OCI-LY3 (cell line): ENCODE results near the gene GRID1.

Experiments
- H2AFZ ChIP-seq: fragments of 200-600, 300-600 bp; shearing (Covaris generic); 2 replicates; pipeline ENCODE4 v1.6.0; 2014; ENCODE audit warnings: antibody characterized with exemption, low read depth, low read length
- H3K27ac ChIP-seq: fragments of 200-600, 300-600 bp; sonication (generic); 2 replicates; pipeline ENCODE4 v1.5.1; 2014; ENCODE audit warnings: mild to moderate bottlenecking, low read length, moderate library complexity, mixed read lengths
- H3K27me3 ChIP-seq: fragments of 200-600, 300-600 bp; sonication (generic); 2 replicates; pipeline ENCODE4 v1.6.1; 2014; ENCODE audit warnings: low read depth, low read length, mixed read lengths
- H3K36me3 ChIP-seq: fragments of 200-600, 300-600 bp; sonication (generic); replicated peaks from 2 replicates; pipeline ENCODE3; 2014; ENCODE audit warnings: low read depth, low read length, mixed read lengths
- H3K4me1 ChIP-seq: fragments of 300-600, 200-600 bp; sonication (generic); 2 replicates; pipeline ENCODE4 v1.6.1; 2014; ENCODE audit warnings: low read length, mixed read lengths
- H3K4me2 ChIP-seq: fragments of 200-600, 300-600 bp; sonication (generic); 2 replicates; pipeline ENCODE4 v1.6.1; 2014; ENCODE audit warnings: low read length, mixed read lengths
- H3K4me3 ChIP-seq: fragments of 300-600, 200-600 bp; sonication (generic); 2 replicates; pipeline ENCODE4 v1.5.1; 2014; ENCODE audit warnings: antibody characterized with exemption, mild to moderate bottlenecking, low read length, moderate library complexity
- H3K79me2 ChIP-seq: fragments of 300-600, 200-600 bp; shearing (Covaris generic); 2 replicates; pipeline ENCODE4 v1.6.1; 2014; ENCODE audit warnings: mild to moderate bottlenecking, low read length, mixed read lengths
- H3K9ac ChIP-seq: fragments of 300-600, 200-600 bp; shearing (Covaris generic); 2 replicates; pipeline ENCODE4 v1.6.0; 2014; ENCODE audit warnings: mild to moderate bottlenecking, low read length, moderate library complexity
- H3K9me3 ChIP-seq: fragments of 200-600, 300-600 bp; shearing (Covaris generic); 2 replicates; pipeline ENCODE4 v1.6.1; 2014; ENCODE audit warnings: low read length, mixed read lengths; ENCODE audit not compliant: insufficient read depth
- H4K20me1 ChIP-seq: fragments of 200-600, 300-600 bp; sonication (generic); 2 replicates; pipeline ENCODE4 v1.6.1; 2016; ENCODE audit warnings: low read length, mixed read lengths; ENCODE audit not compliant: insufficient read depth
- EZH2phosphoT487 ChIP-seq: fragments of 200-600 bp; shearing (Covaris generic); IDR thresholded peaks from 2 replicates; pipeline ENCODE4 v1.6.1; 2018; ENCODE audit warnings: antibody characterized with exemption, mixed run types, low read depth
- TF ChIP-seq, protein P1 (sequence below): fragments of 200-600, 300-600 bp; sonication (generic); IDR thresholded peaks from 2 replicates; pipeline ENCODE4 v1.5.1; 2014; ENCODE audit warnings: antibody characterized with exemption, low read length, low read depth

The GRID1 gene

DNA sequence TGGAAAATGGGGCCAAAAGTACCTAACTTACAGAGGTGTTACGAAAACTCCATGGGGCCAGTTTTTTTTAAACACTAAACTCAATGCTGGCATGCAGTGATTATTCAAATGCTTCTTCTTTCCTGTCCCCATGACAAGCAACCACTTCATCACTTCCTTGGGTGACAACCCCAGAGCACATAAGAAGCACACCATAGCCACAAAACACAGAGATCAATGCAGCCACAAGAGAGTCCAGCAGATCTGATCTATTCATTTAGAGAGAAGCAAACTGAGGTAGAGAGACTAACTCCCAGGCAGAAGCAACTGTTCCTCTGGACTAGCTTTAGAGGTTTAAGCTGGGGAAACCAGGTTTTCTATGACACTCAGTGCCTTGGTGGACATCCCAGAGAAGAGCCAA is 180.0 kb downstream of the GRID1 start:
- TF ChIP-seq EZH2phosphoT487: no peak
- TF ChIP-seq, protein P1, sequence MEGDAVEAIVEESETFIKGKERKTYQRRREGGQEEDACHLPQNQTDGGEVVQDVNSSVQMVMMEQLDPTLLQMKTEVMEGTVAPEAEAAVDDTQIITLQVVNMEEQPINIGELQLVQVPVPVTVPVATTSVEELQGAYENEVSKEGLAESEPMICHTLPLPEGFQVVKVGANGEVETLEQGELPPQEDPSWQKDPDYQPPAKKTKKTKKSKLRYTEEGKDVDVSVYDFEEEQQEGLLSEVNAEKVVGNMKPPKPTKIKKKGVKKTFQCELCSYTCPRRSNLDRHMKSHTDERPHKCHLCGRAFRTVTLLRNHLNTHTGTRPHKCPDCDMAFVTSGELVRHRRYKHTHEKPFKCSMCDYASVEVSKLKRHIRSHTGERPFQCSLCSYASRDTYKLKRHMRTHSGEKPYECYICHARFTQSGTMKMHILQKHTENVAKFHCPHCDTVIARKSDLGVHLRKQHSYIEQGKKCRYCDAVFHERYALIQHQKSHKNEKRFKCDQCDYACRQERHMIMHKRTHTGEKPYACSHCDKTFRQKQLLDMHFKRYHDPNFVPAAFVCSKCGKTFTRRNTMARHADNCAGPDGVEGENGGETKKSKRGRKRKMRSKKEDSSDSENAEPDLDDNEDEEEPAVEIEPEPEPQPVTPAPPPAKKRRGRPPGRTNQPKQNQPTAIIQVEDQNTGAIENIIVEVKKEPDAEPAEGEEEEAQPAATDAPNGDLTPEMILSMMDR: no peak
- peaks cover 10% of the 10 kb centered on the region; the same call in 1 of the 2 replicates for H3K27me3 ChIP-seq
- no peaks in the 10 kb centered on the region for H3K4me1 ChIP-seq
- no peak overlapping the region for H3K27ac ChIP-seq
- no peak overlapping the region for H3K4me3 ChIP-seq
- no peaks in the 10 kb centered on the region for H4K20me1 ChIP-seq
- no peaks in the 10 kb centered on the region for H3K36me3 ChIP-seq
- H3K9ac ChIP-seq: no peak overlapping the region
- no peaks in the 10 kb centered on the region for H3K9me3 ChIP-seq
- no peak overlapping the region for H2AFZ ChIP-seq
- H3K4me2 ChIP-seq: no peak overlapping the region
- H3K79me2 ChIP-seq: no peaks in the 10 kb centered on the region

DNA sequence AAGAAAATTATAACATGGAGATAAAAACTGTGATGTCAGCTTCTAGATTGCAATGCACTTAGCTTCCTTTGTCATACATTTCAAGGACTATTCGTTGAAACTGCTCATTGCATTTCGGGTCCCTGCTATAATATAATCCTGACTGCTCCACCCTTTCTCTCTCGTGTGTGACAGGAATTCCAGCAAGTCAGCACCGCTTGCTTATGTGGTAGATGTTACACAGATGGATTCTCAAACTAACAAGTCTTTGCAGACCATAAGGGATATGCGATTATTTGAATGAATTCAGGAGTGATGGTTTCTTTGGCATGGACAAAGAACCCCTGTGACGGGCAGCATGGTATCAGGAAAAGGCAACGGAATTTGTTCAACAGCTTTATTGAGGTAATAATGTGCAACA is 184.0 kb downstream of the GRID1 start:
- Histone ChIP-seq H4K20me1 (no peaks in the 10 kb centered on the region), H3K9ac (no peak overlapping the region), H3K79me2 (no peaks in the 10 kb centered on the region), H3K4me2 (no peak overlapping the region), H3K4me1 (no peaks in the 10 kb centered on the region), H3K27ac (no peak overlapping the region), H2AFZ (no peak overlapping the region), H3K9me3 (no peaks in the 10 kb centered on the region), H3K27me3 (peaks cover 10% of the 10 kb centered on the region; the same call in 1 of the 2 replicates), H3K36me3 (no peaks in the 10 kb centered on the region), H3K4me3 (no peak overlapping the region)
- no peak for TF ChIP-seq EZH2phosphoT487
- TF ChIP-seq, protein P1: no peak

DNA sequence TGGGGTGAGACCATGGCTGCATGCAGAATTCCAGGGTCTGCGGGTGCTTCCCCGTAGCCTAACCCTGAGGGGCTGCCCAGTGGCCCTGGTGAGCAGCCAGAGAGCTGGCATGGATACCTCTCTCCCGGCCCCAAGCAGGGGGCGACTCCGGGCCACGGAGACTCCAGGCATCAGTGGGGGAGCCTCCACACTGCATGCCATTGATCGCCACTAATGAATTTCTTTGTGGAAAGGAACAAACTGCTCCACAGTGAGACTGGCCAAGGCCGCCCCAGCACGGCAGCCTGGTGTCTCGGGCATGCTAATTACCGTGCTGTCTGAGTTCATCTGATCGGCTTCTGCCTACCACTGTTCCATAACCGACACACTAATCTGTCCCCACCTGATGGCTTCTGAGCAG is 184.4 kb downstream of the GRID1 start:
- Histone ChIP-seq H3K27ac (no peak overlapping the region), H3K4me2 (no peak overlapping the region), H3K4me1 (no peaks in the 10 kb centered on the region), H3K79me2 (no peaks in the 10 kb centered on the region), H3K9me3 (no peaks in the 10 kb centered on the region), H4K20me1 (no peaks in the 10 kb centered on the region), H3K9ac (no peak overlapping the region), H3K4me3 (no peak overlapping the region), H2AFZ (no peak overlapping the region), H3K27me3 (peaks cover 10% of the 10 kb centered on the region; the same call in 1 of the 2 replicates), H3K36me3 (no peaks in the 10 kb centered on the region)
- TF ChIP-seq, protein P1: no peak
- TF ChIP-seq EZH2phosphoT487: no peak

DNA sequence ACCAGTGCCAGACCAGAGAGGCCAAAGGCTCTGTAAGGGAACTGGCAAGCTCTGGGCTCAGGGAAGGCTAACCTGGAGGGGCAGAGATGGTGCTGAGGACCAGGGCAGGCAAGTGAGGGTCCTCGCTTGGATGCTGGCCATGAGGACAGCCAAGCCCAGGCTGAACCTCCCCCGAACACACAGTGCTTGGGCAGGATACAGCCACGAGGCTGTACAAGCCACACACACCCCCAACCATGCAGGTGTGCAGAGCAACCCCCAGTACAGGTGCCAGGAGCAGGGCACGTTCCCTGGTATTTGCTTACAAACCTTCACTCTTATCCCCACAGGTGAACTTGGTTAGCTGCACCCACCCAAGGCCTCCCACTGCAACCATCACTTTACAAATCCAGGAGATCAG is 185.7 kb downstream of the GRID1 start:
- no peak overlapping the region for H3K4me2 ChIP-seq
- no peaks in the 10 kb centered on the region for H3K9me3 ChIP-seq
- H3K9ac ChIP-seq: no peak overlapping the region
- H3K27ac ChIP-seq: no peak overlapping the region
- no peaks in the 10 kb centered on the region for H4K20me1 ChIP-seq
- no peaks in the 10 kb centered on the region for H3K4me1 ChIP-seq
- TF ChIP-seq, protein P1: no peak
- no peak for TF ChIP-seq EZH2phosphoT487
- no peak overlapping the region for H2AFZ ChIP-seq
- H3K4me3 ChIP-seq: no peak overlapping the region
- H3K27me3 ChIP-seq: peaks cover 12% of the 10 kb centered on the region
- no peaks in the 10 kb centered on the region for H3K36me3 ChIP-seq
- no peaks in the 10 kb centered on the region for H3K79me2 ChIP-seq
